Measurements from ENCODE around the gene IFT27.
"Not testable (repeated sequence)": the region's sequence is repeated elsewhere in the genome, so short reads cannot be mapped to it uniquely, and the experiment has no call there.

IFT27 gene

GRCh38 chr22:36759481-36760159, 16.3 kb downstream of the IFT27 start:
- peaks cover 0 to 7% (median 3%) of the 10 kb centered on the region in 5 donors for H3K27me3 ChIP-seq (ENCODE audit: control insufficient read depth in 5 of 5, insufficient read depth in 4 of 5, low read length in 5 of 5)
- no peak overlapping the region for H3K4me3 ChIP-seq (ENCODE audit: low read depth in 1 of 5, low read length in 5 of 5)
- no peak overlapping the region for H3K27ac ChIP-seq (ENCODE audit: low read depth, low read length)
- H3K9me3 ChIP-seq (ENCODE audit: control insufficient read depth in 5 of 5, low read length in 5 of 5): no peaks in the 10 kb centered on the region
- no peak overlapping the region for H3K9ac ChIP-seq (ENCODE audit: low read length in 5 of 5)
- H3K4me1 ChIP-seq (ENCODE audit: control insufficient read depth in 5 of 5, insufficient read depth in 5 of 5, low read length in 5 of 5): peaks cover 0 to 16% (median 8%) of the 10 kb centered on the region in 5 donors
- H3K36me3 ChIP-seq (ENCODE audit: control insufficient read depth in 5 of 5, insufficient read depth in 5 of 5, low read length in 5 of 5): peaks cover 0 to 35% (median 10%) of the 10 kb centered on the region in 5 donors

DNA sequence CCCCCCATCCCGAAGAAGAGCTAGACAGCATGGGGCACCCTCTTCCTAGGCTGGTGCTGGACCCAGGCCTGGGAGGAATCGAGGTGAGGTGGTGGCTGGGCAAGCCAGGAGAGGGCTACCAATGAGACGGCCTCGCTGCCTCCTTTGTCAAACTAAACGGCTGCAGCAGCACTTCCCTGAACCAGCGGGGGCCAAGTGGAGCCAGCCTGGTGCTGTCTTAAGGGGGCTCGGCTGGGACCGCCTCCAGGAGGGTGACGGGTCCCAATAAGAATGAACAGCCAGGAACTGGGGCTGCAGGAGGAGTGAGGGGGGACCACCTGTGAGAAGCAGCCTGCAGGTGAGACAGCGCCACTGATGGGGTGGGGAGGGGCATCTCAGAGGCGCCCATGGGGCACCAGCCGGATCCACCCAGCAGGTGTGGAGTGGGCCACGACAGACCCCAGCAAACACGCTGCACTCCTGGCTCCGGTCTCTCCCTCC, 17.1 kb downstream of the IFT27 start:
- Histone ChIP-seq H3K4me1 (ENCODE audit: control insufficient read depth in 5 of 5, insufficient read depth in 5 of 5, low read length in 5 of 5) (peaks cover 0 to 14% (median 8%) of the 10 kb centered on the region in 5 donors), H3K9ac (ENCODE audit: low read length in 5 of 5) (no peak overlapping the region), H3K4me3 (ENCODE audit: low read depth in 1 of 5, low read length in 5 of 5) (no peak overlapping the region), H3K9me3 (ENCODE audit: control insufficient read depth in 5 of 5, low read length in 5 of 5) (no peaks in the 10 kb centered on the region), H3K36me3 (ENCODE audit: control insufficient read depth in 5 of 5, insufficient read depth in 5 of 5, low read length in 5 of 5) (peaks cover 0 to 29% (median 8%) of the 10 kb centered on the region in 5 donors), H3K27ac (ENCODE audit: low read depth, low read length) (no peak overlapping the region), H3K27me3 (ENCODE audit: control insufficient read depth in 5 of 5, insufficient read depth in 4 of 5, low read length in 5 of 5) (peaks cover 0 to 10% (median 6%) of the 10 kb centered on the region in 5 donors)

GRCh38 chr22:36757668-36758211, 18.2 kb downstream of the IFT27 start:
- H3K36me3 ChIP-seq (ENCODE audit: control insufficient read depth in 5 of 5, insufficient read depth in 5 of 5, low read length in 5 of 5): peaks cover 0 to 18% (median 0%) of the 10 kb centered on the region in 5 donors
- no peak overlapping the region for H3K4me3 ChIP-seq (ENCODE audit: low read depth in 1 of 5, low read length in 5 of 5)
- no peak overlapping the region for H3K9ac ChIP-seq (ENCODE audit: low read length in 5 of 5)
- H3K27ac ChIP-seq (ENCODE audit: low read depth, low read length): no peak overlapping the region
- H3K27me3 ChIP-seq (ENCODE audit: control insufficient read depth in 5 of 5, insufficient read depth in 4 of 5, low read length in 5 of 5): peaks cover under 1 to 21% (median 10%) of the 10 kb centered on the region in 5 donors
- H3K9me3 ChIP-seq (ENCODE audit: control insufficient read depth in 5 of 5, low read length in 5 of 5): no peaks in the 10 kb centered on the region
- H3K4me1 ChIP-seq (ENCODE audit: control insufficient read depth in 5 of 5, insufficient read depth in 5 of 5, low read length in 5 of 5): peaks cover 0 to 5% (median 2%) of the 10 kb centered on the region in 5 donors

DNA sequence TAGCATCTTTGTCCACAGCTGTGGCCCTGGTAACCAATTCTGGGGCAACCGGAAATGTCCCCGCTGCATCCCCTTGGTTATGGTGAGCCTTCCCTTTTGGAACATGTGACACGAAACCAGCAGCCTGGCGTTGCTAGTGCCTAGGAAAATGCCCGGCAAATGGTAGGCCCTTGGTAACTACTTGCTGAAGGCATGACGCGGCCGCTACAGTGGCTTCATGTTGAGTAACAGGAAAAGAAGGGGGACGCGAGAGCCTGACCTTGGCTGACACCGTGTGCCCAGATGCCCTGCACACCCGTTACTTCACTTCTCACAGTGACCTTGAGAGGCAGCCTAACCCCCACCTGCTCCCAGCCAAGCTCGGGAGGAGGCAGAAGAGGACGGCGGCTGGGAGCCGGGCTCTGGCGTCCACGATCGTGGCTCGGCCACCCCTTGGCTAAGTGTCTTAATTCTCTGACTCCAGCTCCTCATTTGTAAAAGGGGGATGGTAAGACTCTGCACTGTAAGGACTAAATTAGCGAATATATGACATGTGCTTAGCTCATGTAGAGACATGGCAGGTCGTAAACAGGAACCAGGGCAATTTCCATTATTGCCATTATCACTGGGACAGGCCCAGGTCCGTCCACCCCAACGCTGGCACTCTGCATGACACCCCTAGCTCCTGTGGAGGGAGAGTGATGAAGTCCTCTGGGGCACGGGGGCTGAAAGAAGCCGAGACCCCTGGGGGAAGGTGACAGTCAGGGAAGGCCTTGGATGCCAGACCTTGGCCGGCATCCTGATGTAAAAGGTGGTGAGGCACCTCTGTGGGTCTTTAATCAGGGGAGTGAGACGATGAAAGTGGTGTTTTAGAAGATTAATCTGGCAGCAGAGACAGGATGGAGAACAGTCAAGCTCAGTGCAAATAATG, 18.9 kb downstream of the IFT27 start:
- H3K9ac ChIP-seq (ENCODE audit: low read length in 5 of 5): no peak overlapping the region
- H3K4me3 ChIP-seq (ENCODE audit: low read depth in 1 of 5, low read length in 5 of 5): no peak overlapping the region
- peaks cover 5 to 21% (median 10%) of the 10 kb centered on the region in 5 donors for H3K27me3 ChIP-seq (ENCODE audit: control insufficient read depth in 5 of 5, insufficient read depth in 4 of 5, low read length in 5 of 5)
- H3K27ac ChIP-seq (ENCODE audit: low read depth, low read length): no peak overlapping the region
- peaks cover 0 to 12% (median 0%) of the 10 kb centered on the region in 5 donors for H3K36me3 ChIP-seq (ENCODE audit: control insufficient read depth in 5 of 5, insufficient read depth in 5 of 5, low read length in 5 of 5)
- no peaks in the 10 kb centered on the region for H3K4me1 ChIP-seq (ENCODE audit: control insufficient read depth in 5 of 5, insufficient read depth in 5 of 5, low read length in 5 of 5)
- no peaks in the 10 kb centered on the region for H3K9me3 ChIP-seq (ENCODE audit: control insufficient read depth in 5 of 5, low read length in 5 of 5)

GRCh38 chr22:36756031-36756430, 19.9 kb downstream of the IFT27 start:
- Histone ChIP-seq H3K27me3 (ENCODE audit: control insufficient read depth in 5 of 5, insufficient read depth in 4 of 5, low read length in 5 of 5) (peaks cover 5 to 21% (median 10%) of the 10 kb centered on the region in 5 donors), H3K36me3 (ENCODE audit: control insufficient read depth in 5 of 5, insufficient read depth in 5 of 5, low read length in 5 of 5) (peaks cover 0 to 9% (median 0%) of the 10 kb centered on the region in 5 donors), H3K4me1 (ENCODE audit: control insufficient read depth in 5 of 5, insufficient read depth in 5 of 5, low read length in 5 of 5) (no peaks in the 10 kb centered on the region), H3K27ac (ENCODE audit: low read depth, low read length) (no peak overlapping the region), H3K9me3 (ENCODE audit: control insufficient read depth in 5 of 5, low read length in 5 of 5) (no peaks in the 10 kb centered on the region), H3K4me3 (ENCODE audit: low read depth in 1 of 5, low read length in 5 of 5) (no peak overlapping the region), H3K9ac (ENCODE audit: low read length in 5 of 5) (no peak overlapping the region)

DNA sequence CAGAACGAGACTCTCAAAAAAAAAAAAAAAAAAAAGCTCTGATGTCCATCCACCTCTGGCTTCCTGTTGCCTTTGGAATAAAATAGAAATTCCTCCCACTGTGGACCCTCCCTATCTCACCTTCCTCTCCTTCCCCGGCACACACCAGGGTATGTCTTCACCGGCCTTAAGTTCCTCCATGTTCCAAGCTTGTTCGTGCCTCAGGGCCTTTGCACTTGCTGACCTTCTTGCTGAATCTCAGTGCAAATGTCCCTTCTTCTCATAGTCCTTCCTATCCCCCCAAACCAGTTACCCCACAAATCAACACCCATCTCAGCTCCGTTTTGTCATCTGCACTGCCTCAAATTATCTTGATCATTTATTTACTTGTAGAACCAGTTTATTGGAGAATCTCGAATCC, 20.6 kb downstream of the IFT27 start:
- Histone ChIP-seq H3K27me3 (ENCODE audit: control insufficient read depth in 5 of 5, insufficient read depth in 4 of 5, low read length in 5 of 5) (peaks cover 5 to 21% (median 10%) of the 10 kb centered on the region in 5 donors), H3K27ac (ENCODE audit: low read depth, low read length) (no peak overlapping the region), H3K9me3 (ENCODE audit: control insufficient read depth in 5 of 5, low read length in 5 of 5) (no peaks in the 10 kb centered on the region), H3K4me3 (ENCODE audit: low read depth in 1 of 5, low read length in 5 of 5) (no peak overlapping the region), H3K9ac (ENCODE audit: low read length in 5 of 5) (no peak overlapping the region), H3K4me1 (ENCODE audit: control insufficient read depth in 5 of 5, insufficient read depth in 5 of 5, low read length in 5 of 5) (peaks cover 0 to 4% (median 0%) of the 10 kb centered on the region in 5 donors), H3K36me3 (ENCODE audit: control insufficient read depth in 5 of 5, insufficient read depth in 5 of 5, low read length in 5 of 5) (peaks cover 0 to 6% (median 0%) of the 10 kb centered on the region in 5 donors)

GRCh38 chr22:36754881-36755280, 21.0 kb downstream of the IFT27 start:
- H3K9ac ChIP-seq (ENCODE audit: low read length in 5 of 5); H3K9me3 ChIP-seq (ENCODE audit: control insufficient read depth in 5 of 5, low read length in 5 of 5); H3K36me3 ChIP-seq (ENCODE audit: control insufficient read depth in 5 of 5, insufficient read depth in 5 of 5, low read length in 5 of 5); H3K4me3 ChIP-seq (ENCODE audit: low read depth in 1 of 5, low read length in 5 of 5); H3K27ac ChIP-seq (ENCODE audit: low read depth, low read length); H3K4me1 ChIP-seq (ENCODE audit: control insufficient read depth in 5 of 5, insufficient read depth in 5 of 5, low read length in 5 of 5): not testable (repeated sequence)
- peaks cover 5 to 21% (median 10%) of the 10 kb centered on the region in 5 donors for H3K27me3 ChIP-seq (ENCODE audit: control insufficient read depth in 5 of 5, insufficient read depth in 4 of 5, low read length in 5 of 5)

GRCh38 chr22:36753916-36754315, 22.0 kb downstream of the IFT27 start:
- Histone ChIP-seq H3K9me3 (ENCODE audit: control insufficient read depth in 5 of 5, low read length in 5 of 5) (no peaks in the 10 kb centered on the region), H3K27me3 (ENCODE audit: control insufficient read depth in 5 of 5, insufficient read depth in 4 of 5, low read length in 5 of 5) (peaks cover 5 to 21% (median 10%) of the 10 kb centered on the region in 5 donors), H3K36me3 (ENCODE audit: control insufficient read depth in 5 of 5, insufficient read depth in 5 of 5, low read length in 5 of 5) (no peaks in the 10 kb centered on the region), H3K4me1 (ENCODE audit: control insufficient read depth in 5 of 5, insufficient read depth in 5 of 5, low read length in 5 of 5) (peaks cover 0 to 7% (median 0%) of the 10 kb centered on the region in 5 donors), H3K9ac (ENCODE audit: low read length in 5 of 5) (no peak overlapping the region), H3K4me3 (ENCODE audit: low read depth in 1 of 5, low read length in 5 of 5) (no peak overlapping the region), H3K27ac (ENCODE audit: low read depth, low read length) (no peak overlapping the region)

DNA sequence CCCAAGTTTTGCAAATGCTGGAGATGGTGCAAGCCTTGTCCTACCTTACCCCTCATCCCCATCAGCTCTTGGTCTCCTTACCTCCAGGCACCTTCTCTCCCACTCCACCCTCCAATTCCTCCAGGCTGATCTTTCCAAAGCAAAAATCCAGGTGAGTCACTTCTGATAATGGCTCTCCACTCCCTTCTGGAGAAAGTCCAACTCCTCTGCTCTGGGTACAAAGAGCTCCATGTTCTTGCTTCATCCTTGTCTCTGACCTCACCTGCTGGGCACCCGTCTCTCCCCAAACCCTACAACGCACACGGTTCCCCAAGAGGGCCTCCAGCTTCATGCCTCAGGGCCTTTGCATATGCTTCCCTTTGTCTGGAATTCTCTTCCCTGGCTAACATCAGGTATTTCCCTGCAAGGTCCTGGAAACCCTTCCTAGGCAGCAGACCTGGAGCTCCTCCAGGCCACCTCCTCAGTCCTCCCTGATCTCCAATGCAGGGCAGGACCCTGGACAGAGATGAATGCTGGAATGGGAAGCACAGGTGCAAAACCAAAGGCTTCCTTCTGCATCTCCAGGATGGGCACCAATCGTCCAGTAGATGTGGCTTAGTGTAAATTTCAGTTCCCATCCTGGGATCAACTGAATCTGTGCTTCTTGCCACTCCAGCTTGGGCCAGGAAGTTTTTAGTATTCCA, 22.7 kb downstream of the IFT27 start:
- Histone ChIP-seq H3K9ac (ENCODE audit: low read length in 5 of 5) (no peak overlapping the region), H3K27me3 (ENCODE audit: control insufficient read depth in 5 of 5, insufficient read depth in 4 of 5, low read length in 5 of 5) (peaks cover 5 to 21% (median 10%) of the 10 kb centered on the region in 5 donors), H3K36me3 (ENCODE audit: control insufficient read depth in 5 of 5, insufficient read depth in 5 of 5, low read length in 5 of 5) (no peaks in the 10 kb centered on the region), H3K4me1 (ENCODE audit: control insufficient read depth in 5 of 5, insufficient read depth in 5 of 5, low read length in 5 of 5) (peaks cover 0 to 7% (median 0%) of the 10 kb centered on the region in 5 donors), H3K27ac (ENCODE audit: low read depth, low read length) (no peak overlapping the region), H3K4me3 (ENCODE audit: low read depth in 1 of 5, low read length in 5 of 5) (no peak overlapping the region), H3K9me3 (ENCODE audit: control insufficient read depth in 5 of 5, low read length in 5 of 5) (no peaks in the 10 kb centered on the region)
